ENCODE measurements around the gene GLYATL3.

GRCh38 chr6:49564552-49564951 is 64.8 kb downstream of the GLYATL3 start:
- TF ChIP-seq TAF1 (IDR thresholded peaks at IDR 0.05; ENCODE audit: low read depth, low read length) = no peak
- TF ChIP-seq SPI1 (IDR thresholded peaks at IDR 0.05; ENCODE audit: low read depth, low read length) = no peak
- TF ChIP-seq POLR2AphosphoS5 (IDR thresholded peaks at IDR 0.05; ENCODE audit: low read depth, low read length) = no peak
- no peak for TF ChIP-seq POLR2A (IDR thresholded peaks at IDR 0.05; ENCODE audit: low read depth, low read length)
- TF ChIP-seq POU2F2 (IDR thresholded peaks at IDR 0.05; ENCODE audit: low read depth, low read length) = no peak
- TF ChIP-seq PAX5 (IDR thresholded peaks at IDR 0.05; ENCODE audit: insufficient read depth, low read length, severe bottlenecking) = no peak

Measured in GM12891 (cell line).